HUES48 (cell line): ENCODE data around the gene COPG2.
A peak's percentile ranks its signal among the peaks of the same experiment; 100 is the strongest.

Experiments
- H3K27ac ChIP-seq: one replicate; pipeline ENCODE4 v1.7.0; 2013; ENCODE audit warnings: low read depth, low read length, inconsistent platforms
- H3K27me3 ChIP-seq: 2 replicates; pipeline ENCODE4 v1.6.1; 2013; ENCODE audit warnings: mild to moderate bottlenecking, low read length; ENCODE audit not compliant: control insufficient read depth, insufficient read depth
- H3K36me3 ChIP-seq: 2 replicates; pipeline ENCODE4 v1.6.1; 2013; ENCODE audit warnings: low read length; ENCODE audit not compliant: control insufficient read depth, insufficient read depth
- H3K4me1 ChIP-seq: 2 replicates; pipeline ENCODE4 v1.6.1; 2013; ENCODE audit warnings: mild to moderate bottlenecking, low read length; ENCODE audit not compliant: control insufficient read depth, insufficient read depth
- H3K4me3 ChIP-seq: 2 replicates; pipeline ENCODE4 v1.5.1; 2013; ENCODE audit warnings: mild to moderate bottlenecking, low read depth, low read length
- H3K9ac ChIP-seq: 2 replicates; pipeline ENCODE4 v1.6.1; 2013; ENCODE audit warnings: mild to moderate bottlenecking, low read depth, low read length, moderate library complexity
- H3K9me3 ChIP-seq: 2 replicates; pipeline ENCODE4 v1.6.1; 2013; ENCODE audit warnings: low read length; ENCODE audit not compliant: control insufficient read depth, insufficient read depth

Gene COPG2

GRCh38 chr7:130689683-130690082 is 21.1 kb upstream of the COPG2 start:
- no peak overlapping the region for H3K9ac ChIP-seq
- no peak overlapping the region for H3K27ac ChIP-seq
- no peaks in the 10 kb centered on the region for H3K4me1 ChIP-seq
- H3K27me3 ChIP-seq, result no peaks in the 10 kb centered on the region
- no peak overlapping the region for H3K4me3 ChIP-seq
- no peaks in the 10 kb centered on the region for H3K36me3 ChIP-seq
- H3K9me3 ChIP-seq, result peaks cover 24% of the 10 kb centered on the region; the same call in 1 of the 2 replicates

GRCh38 chr7:130683026-130683425 is 14.5 kb upstream of the COPG2 start:
- Histone ChIP-seq H3K27ac (no peak overlapping the region), H3K4me3 (no peak overlapping the region), H3K9ac (no peak overlapping the region), H3K9me3 (peaks cover 4% of the 10 kb centered on the region; the same call in 1 of the 2 replicates), H3K36me3 (no peaks in the 10 kb centered on the region), H3K27me3 (no peaks in the 10 kb centered on the region), H3K4me1 (no peaks in the 10 kb centered on the region)

DNA sequence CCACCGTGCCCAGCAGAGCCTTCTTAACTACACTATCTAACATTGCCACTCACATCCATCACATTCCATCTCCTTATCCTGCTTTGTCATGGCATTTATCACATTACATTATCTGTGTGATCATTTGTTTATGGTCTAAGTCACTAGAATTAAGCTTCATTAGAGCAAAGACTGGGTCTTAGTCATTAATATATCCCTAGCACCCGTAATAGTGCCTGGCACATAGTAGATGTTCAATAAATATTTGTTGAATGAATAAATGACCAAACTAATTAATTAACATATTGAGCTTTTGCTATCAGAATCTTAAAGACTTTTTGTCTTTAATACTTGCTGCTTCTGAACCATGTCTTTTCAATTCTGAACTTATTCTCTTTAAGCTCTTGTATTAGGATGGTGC is 5.9 kb upstream of the COPG2 start:
- Histone ChIP-seq H3K4me3 (no peak overlapping the region), H3K27me3 (peaks cover under 1% of the 10 kb centered on the region; the same call in 1 of the 2 replicates), H3K4me1 (peaks cover 2% of the 10 kb centered on the region; the same call in 1 of the 2 replicates), H3K36me3 (no peaks in the 10 kb centered on the region), H3K9ac (no peak overlapping the region), H3K27ac (no peak overlapping the region), H3K9me3 (no peaks in the 10 kb centered on the region)

DNA sequence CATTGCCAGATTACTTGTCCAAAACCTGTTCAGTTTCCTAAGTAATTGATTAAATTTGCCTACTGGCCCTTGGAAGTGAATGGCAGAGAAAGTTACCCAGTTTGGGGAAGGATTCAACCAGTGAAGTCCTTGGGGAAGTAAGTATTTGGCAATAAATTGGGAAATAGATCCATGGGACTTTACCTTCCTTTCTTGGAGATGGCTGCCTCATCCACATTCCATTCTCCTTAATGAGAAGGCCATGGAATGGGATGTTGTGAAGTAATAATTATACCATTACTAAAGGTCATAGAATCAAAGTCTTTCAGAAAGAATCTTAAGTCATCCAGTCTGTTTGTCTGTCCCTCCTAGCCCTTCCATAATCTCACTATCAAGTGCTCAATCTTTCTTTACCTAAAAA is 4.5 kb upstream of the COPG2 start:
- peaks cover 5% of the 10 kb centered on the region for H3K27me3 ChIP-seq
- no peak overlapping the region for H3K27ac ChIP-seq
- no peaks in the 10 kb centered on the region for H3K36me3 ChIP-seq
- H3K9me3 ChIP-seq, result no peaks in the 10 kb centered on the region
- no peak overlapping the region for H3K9ac ChIP-seq
- no peak overlapping the region for H3K4me3 ChIP-seq
- peaks cover 6% of the 10 kb centered on the region; the same call in 1 of the 2 replicates for H3K4me1 ChIP-seq

DNA sequence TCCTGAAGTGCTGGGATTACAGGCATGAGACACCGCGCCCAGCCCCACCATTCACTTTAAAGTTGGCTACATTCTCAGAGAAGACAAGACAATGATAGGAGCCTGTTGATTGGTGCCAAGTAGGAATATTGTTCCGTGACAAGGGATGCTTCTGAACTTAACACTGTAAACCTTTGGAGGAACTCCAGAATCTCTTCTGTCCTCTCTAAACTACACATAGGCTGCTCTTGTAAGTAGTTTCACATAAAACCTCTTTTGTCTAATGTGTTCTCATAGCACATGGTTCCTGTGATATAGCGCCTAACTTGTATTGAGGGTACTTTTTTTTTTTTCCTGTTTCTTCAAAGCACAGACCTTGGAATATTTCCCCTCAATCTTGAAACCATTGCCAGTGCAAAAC is 3.6 kb upstream of the COPG2 start:
- H3K9me3 ChIP-seq, result no peaks in the 10 kb centered on the region
- no peak overlapping the region for H3K9ac ChIP-seq

DNA sequence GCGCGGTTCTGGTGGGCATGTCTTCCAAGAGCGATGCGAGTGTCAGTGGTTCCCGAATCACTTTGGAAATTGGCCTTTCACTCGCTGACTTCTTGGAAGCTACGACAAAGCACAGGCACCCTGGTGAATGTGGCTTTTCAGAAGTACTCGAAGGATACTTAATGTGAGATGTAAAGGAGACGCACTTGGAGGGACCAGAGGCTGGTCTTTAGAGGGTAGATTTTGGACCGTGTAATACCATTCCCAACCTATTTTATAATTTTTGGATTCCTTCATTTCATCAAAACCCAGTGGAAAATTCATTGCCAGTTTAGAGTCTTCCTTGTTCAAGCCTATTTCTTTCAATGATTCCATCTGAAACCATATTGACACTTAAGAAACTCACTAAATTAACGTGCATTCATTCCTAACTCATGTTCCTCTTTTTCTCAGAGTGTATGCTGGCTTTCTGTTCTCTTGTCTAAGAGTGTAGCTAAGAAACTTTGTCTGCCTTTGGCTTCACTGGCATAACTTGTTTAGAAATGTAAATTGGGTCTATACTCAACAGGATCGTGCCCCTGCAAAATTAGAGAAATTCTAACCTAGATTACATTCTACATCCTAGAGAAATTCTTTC is 645 bp upstream of the COPG2 start:
- Histone ChIP-seq H3K27ac (no peak overlapping the region), H3K9ac (peak overlapping the region; percentile 53), H3K4me3 (peak overlapping the region; percentile 95), H3K36me3 (peaks cover 19% of the 10 kb centered on the region), H3K9me3 (no peaks in the 10 kb centered on the region), H3K4me1 (peaks cover 12% of the 10 kb centered on the region; the same call in 1 of the 2 replicates), H3K27me3 (peaks cover 5% of the 10 kb centered on the region)

More for the DNA sequence above, 3.6 kb upstream of the COPG2 start:
- peaks cover 12% of the 10 kb centered on the region; the same call in 1 of the 2 replicates for H3K4me1 ChIP-seq
- H3K27ac ChIP-seq, result no peak overlapping the region
- no peaks in the 10 kb centered on the region for H3K36me3 ChIP-seq
- H3K4me3 ChIP-seq, result no peak overlapping the region
- H3K27me3 ChIP-seq, result peaks cover 5% of the 10 kb centered on the region

DNA sequence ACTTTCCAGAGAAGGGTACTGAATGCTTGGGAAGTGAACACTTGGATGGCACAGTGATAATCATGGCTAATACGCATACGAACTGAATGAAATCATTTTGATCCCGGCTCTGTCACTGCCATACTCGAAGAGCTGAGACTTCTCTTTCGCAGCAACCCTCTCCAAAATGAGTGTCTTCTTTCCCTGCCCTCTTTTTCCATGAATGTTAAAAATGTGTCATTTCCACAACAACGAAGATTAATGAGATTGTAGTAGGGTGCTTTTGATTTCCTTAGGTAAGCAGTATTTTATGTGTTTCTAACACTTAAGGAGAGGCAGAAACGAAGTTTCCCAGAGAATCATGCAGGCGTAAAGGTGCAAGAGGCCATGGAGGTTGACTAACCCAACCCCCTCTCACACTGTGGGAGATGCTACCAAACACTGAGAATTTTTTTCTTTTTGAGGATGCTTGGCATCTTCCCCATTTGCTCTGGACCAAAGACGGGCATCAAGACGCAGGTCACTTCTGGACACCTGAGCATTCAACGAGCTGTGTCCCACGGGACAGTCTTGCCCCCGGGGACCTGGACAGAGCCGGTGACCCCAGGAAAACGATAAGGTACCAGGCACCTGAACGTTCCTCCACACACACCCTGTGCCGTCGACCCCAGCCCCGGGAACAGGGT is 823 bp downstream of the COPG2 start:
- peaks cover 12% of the 10 kb centered on the region; the same call in 1 of the 2 replicates for H3K4me1 ChIP-seq
- no peak overlapping the region for H3K27ac ChIP-seq
- H3K36me3 ChIP-seq, result peaks cover 30% of the 10 kb centered on the region
- H3K9ac ChIP-seq, result peak overlapping the region; percentile 61; the same call in 1 of the 2 replicates
- H3K27me3 ChIP-seq, result peaks cover 5% of the 10 kb centered on the region
- no peaks in the 10 kb centered on the region for H3K9me3 ChIP-seq
- peak overlapping the region; percentile 95 for H3K4me3 ChIP-seq

DNA sequence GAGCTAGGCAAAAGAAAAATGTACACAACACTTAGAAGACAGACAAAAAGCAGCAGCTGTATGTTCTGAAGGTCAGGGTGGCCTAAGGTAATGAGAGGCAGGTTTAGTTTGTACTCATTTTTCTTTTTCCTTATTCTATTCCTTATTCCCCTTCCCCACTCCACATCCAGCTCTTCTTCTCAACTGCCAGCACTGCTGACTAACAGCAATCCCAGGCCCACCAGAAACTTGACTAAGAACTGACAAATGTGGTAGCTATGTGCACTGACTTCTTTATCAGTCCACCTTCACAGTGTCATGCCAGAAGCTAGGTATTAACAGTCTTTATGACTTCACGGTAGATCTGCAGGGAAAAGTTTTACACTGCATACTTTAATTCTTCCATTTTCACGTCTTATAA is 6.1 kb downstream of the COPG2 start:
- Histone ChIP-seq H3K27ac (no peak overlapping the region), H3K36me3 (peaks cover 65% of the 10 kb centered on the region)

DNA sequence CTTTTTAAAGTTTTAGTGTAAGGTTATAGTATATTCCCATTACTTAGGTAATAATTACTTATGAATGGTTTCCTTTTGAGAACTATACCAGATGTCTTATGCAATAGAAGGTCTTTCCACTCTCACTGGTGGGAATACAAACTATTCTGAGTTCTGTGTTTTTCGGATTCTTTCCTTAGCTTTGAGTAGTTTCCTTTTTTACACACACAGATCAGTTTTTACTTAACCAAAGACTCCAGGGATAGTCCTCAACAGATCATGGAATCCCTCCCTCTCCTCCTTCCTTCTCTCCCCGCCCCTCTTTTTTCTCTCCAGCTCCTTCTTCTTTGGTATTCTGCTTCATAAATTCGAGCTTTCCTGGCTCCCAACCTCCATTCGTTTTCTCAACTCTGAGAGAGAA is 13.3 kb downstream of the COPG2 start:
- H3K4me1 ChIP-seq, result no peaks in the 10 kb centered on the region
- H3K9me3 ChIP-seq, result no peaks in the 10 kb centered on the region
- H3K9ac ChIP-seq, result no peak overlapping the region
- H3K27ac ChIP-seq, result no peak overlapping the region
- no peaks in the 10 kb centered on the region for H3K27me3 ChIP-seq
- peaks cover 30% of the 10 kb centered on the region for H3K36me3 ChIP-seq
- no peak overlapping the region for H3K4me3 ChIP-seq

More for the DNA sequence above, 6.1 kb downstream of the COPG2 start:
- Histone ChIP-seq H3K4me1 (0 out of 2 replicates have a peak, but pooled peaks cover 3% of the 10 kb centered on the region), H3K9ac (no peak overlapping the region), H3K4me3 (no peak overlapping the region), H3K9me3 (no peaks in the 10 kb centered on the region), H3K27me3 (no peaks in the 10 kb centered on the region)

GRCh38 chr7:130654850-130655249 is 13.7 kb downstream of the COPG2 start:
- Histone ChIP-seq H3K27me3 (no peaks in the 10 kb centered on the region), H3K9ac (no peak overlapping the region), H3K36me3 (peaks cover 26% of the 10 kb centered on the region), H3K4me1 (no peaks in the 10 kb centered on the region), H3K9me3 (no peaks in the 10 kb centered on the region), H3K4me3 (no peak overlapping the region), H3K27ac (no peak overlapping the region)

DNA sequence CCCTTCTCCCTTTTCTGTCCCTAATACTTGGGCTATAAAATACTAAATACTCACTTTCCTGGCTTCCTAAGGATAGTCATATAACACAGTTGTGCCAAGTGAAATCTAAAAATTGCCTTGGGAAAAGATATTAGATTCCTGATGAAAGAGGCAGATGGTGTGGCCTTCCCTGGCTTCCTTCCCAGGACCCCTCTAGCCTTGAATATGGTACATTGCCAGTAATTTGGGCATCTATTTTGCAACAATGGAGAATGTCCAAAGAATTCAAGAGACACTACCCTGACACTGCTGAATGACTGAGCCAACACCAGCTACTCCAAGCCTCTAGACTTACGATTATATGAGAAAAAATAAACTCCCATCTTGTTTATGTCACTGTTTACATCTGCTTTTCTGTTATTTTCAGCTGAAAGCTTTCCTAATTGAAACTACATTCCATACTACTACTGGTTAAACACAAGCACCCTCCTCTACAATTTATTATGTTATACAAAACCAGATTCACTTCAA is 17.9 kb downstream of the COPG2 start:
- Histone ChIP-seq H3K27ac (no peak overlapping the region), H3K4me3 (no peak overlapping the region), H3K36me3 (peaks cover 19% of the 10 kb centered on the region), H3K4me1 (no peaks in the 10 kb centered on the region), H3K9ac (no peak overlapping the region), H3K27me3 (no peaks in the 10 kb centered on the region), H3K9me3 (no peaks in the 10 kb centered on the region)
